Calu3 (cell line): ENCODE data around the gene RYR1. TPM values are rescaled to one million over a fixed set of nuclear protein-coding genes. Genes with fewer than 3 reads are reported as not detected.

Source experiments
- BruUV-seq: library from RNA; stranded (reverse); fragments of 400-500 nt; replicated peaks from 2 replicates; lab custom pipeline; 2021; lab: Mats Ljungman, UMichigan
- CTCF ChIA-PET: fragments of 300-600 bp; sonication (Branson Sonifier 250); formaldehyde crosslinking; loops from one replicate; lab custom pipeline; 2022; ENCODE audit warnings: antibody characterized with exemption; lab: Charles Lee
- DNase-seq: peaks from one replicate; pipeline ENCODE4 v3.0.0; 2022
- H3K27ac Mint-ChIP-seq: one replicate; pipeline ENCODE4 v1.8.0; 2022; ENCODE audit warnings: mixed read lengths; ENCODE audit not compliant: unreplicated experiment
- H3K27me3 Mint-ChIP-seq: one replicate; pipeline ENCODE4 v1.8.0; 2022; ENCODE audit warnings: mixed read lengths; ENCODE audit not compliant: unreplicated experiment
- H3K36me3 Mint-ChIP-seq: one replicate; pipeline ENCODE4 v1.8.0; 2022; ENCODE audit warnings: mild to moderate bottlenecking, moderate library complexity, mixed read lengths; ENCODE audit not compliant: insufficient read depth, unreplicated experiment
- H3K4me1 Mint-ChIP-seq: one replicate; pipeline ENCODE4 v1.8.0; 2022; ENCODE audit warnings: mild to moderate bottlenecking, low read depth, mixed read lengths; ENCODE audit not compliant: unreplicated experiment
- H3K4me3 Mint-ChIP-seq: one replicate; pipeline ENCODE4 v1.8.0; 2022; ENCODE audit warnings: mild to moderate bottlenecking, low read depth, moderate library complexity, mixed read lengths; ENCODE audit not compliant: unreplicated experiment
- H3K9me3 Mint-ChIP-seq: one replicate; pipeline ENCODE4 v1.8.0; 2022; ENCODE audit warnings: low read depth, mixed read lengths; ENCODE audit not compliant: unreplicated experiment
- CTCF ChIP-seq: fragments of 200-600 bp; IDR thresholded peaks from one replicate; pipeline ENCODE4 v1.8.0; 2022; ENCODE audit warnings: antibody characterized with exemption; ENCODE audit not compliant: unreplicated experiment
- intact Hi-C: fragments of 100-400 bp; cut with micrococcal nuclease; formaldehyde crosslinking; loops from one replicate; pipeline ENCODE4 v1.10.0; 2022; ENCODE audit not compliant: unreplicated experiment
- total RNA-seq: library from RNA; stranded (reverse); gene quantifications from 2 replicates; pipeline ENCODE4 v1.2.3, GENCODE V29; 2022

The RYR1 gene
- total RNA-seq, 1 experiment from 2014 or later, result 1.4 TPM

GRCh38 chr19:38488096-38488495, 54.6 kb downstream of the RYR1 start:
- DNase-seq, result no peak
- intact Hi-C loops, result no loop called here
- H3K27ac Mint-ChIP-seq, result no peak overlapping the region
- no peak for TF ChIP-seq CTCF
- H3K4me1 Mint-ChIP-seq, result no peaks in the 10 kb centered on the region
- no peak overlapping the region for H3K4me3 Mint-ChIP-seq
- peaks cover 77% of the 10 kb centered on the region for H3K27me3 Mint-ChIP-seq
- H3K9me3 Mint-ChIP-seq, result peaks cover 12% of the 10 kb centered on the region
- CTCF ChIA-PET, result no interaction called here
- no peaks in the 10 kb centered on the region for H3K36me3 Mint-ChIP-seq
- no TSS peak for BruUV-seq

GRCh38 chr19:38488776-38489481, 55.4 kb downstream of the RYR1 start:
- no peak overlapping the region for H3K4me3 Mint-ChIP-seq
- H3K27ac Mint-ChIP-seq, result no peak overlapping the region
- BruUV-seq, result no TSS peak
- intact Hi-C loops, result no loop called here
- H3K4me1 Mint-ChIP-seq, result no peaks in the 10 kb centered on the region
- CTCF ChIA-PET, result no interaction called here
- H3K9me3 Mint-ChIP-seq, result peaks cover 12% of the 10 kb centered on the region
- no peak for DNase-seq
- H3K36me3 Mint-ChIP-seq, result no peaks in the 10 kb centered on the region
- no peak for TF ChIP-seq CTCF
- peaks cover 77% of the 10 kb centered on the region for H3K27me3 Mint-ChIP-seq

- no peak for TF ChIP-seq CTCF
- no peak overlapping the region for H3K27ac Mint-ChIP-seq
- BruUV-seq, result no TSS peak
- no peaks in the 10 kb centered on the region for H3K4me1 Mint-ChIP-seq
- peaks cover 12% of the 10 kb centered on the region for H3K9me3 Mint-ChIP-seq
- no peak overlapping the region for H3K4me3 Mint-ChIP-seq
- CTCF ChIA-PET, result no interaction called here
- peaks cover 82% of the 10 kb centered on the region for H3K27me3 Mint-ChIP-seq
- intact Hi-C loops, result no loop called here
- no peaks in the 10 kb centered on the region for H3K36me3 Mint-ChIP-seq
- no peak for DNase-seq
Measured at GRCh38 chr19:38490861-38491260, 57.4 kb downstream of the RYR1 start.

- no peak overlapping the region for H3K4me3 Mint-ChIP-seq
- CTCF ChIA-PET, result interaction anchor here (0.7 kb wide), 1 partner anchor 850 kb away, joined by 3 read pairs; the partner anchor contains the start of gene SAMD4B
- H3K36me3 Mint-ChIP-seq, result no peaks in the 10 kb centered on the region
- no peaks in the 10 kb centered on the region for H3K4me1 Mint-ChIP-seq
- no peak for DNase-seq
- peaks cover 81% of the 10 kb centered on the region for H3K27me3 Mint-ChIP-seq
- intact Hi-C loops, result no loop called here
- no peak for TF ChIP-seq CTCF
- no TSS peak for BruUV-seq
- peaks cover 6% of the 10 kb centered on the region for H3K9me3 Mint-ChIP-seq
- H3K27ac Mint-ChIP-seq, result no peak overlapping the region
Measured at GRCh38 chr19:38492181-38492813, 58.8 kb downstream of the RYR1 start.
